Left lung (tissue), 10 donors: ENCODE measurements around the gene NFKB1. TPM values are rescaled to one million over a fixed set of nuclear protein-coding genes. Genes with fewer than 3 reads are reported as not detected.

Experiments used
- ATAC-seq: fragments of 200-7000 bp; cut with Tn5 transposase; one replicate; pipeline ENCODE4 v1.9.1; 2020; ENCODE audit warnings: moderate library complexity
- DNase-seq, 4 donors: peaks; one replicate each; pipeline ENCODE4 v3.0.0-alpha.2; 2013 to 2020
- H3K27ac ChIP-seq, 2 donors: fragments of 200-600 bp; sonication (generic) in 1 of 2; one replicate each; pipeline versions ENCODE4 v1.5.0 to v1.8.0; 2020 to 2021
- H3K27me3 ChIP-seq, 2 donors: fragments of 200-600 bp; sonication (generic) in 1 of 2; one replicate each; pipeline versions ENCODE4 v1.5.0 to v1.8.0; 2020 to 2021
- H3K36me3 ChIP-seq, 2 donors: fragments of 200-600 bp; sonication (generic) in 1 of 2; one replicate each; pipeline versions ENCODE4 v1.5.0 to v1.8.0; 2020 to 2021
- H3K4me1 ChIP-seq, 2 donors: fragments of 200-600 bp; one replicate each; pipeline ENCODE4 v1.8.0; 2021
- H3K4me3 ChIP-seq, 2 donors: fragments of 200-600 bp; sonication (generic) in 1 of 2; one replicate each; pipeline versions ENCODE4 v1.5.0 to v1.8.0; 2020 to 2021; ENCODE audit warnings: mild to moderate bottlenecking in 1 of 2
- H3K9me3 ChIP-seq, 2 donors: fragments of 200-600 bp; sonication (generic) in 1 of 2; one replicate each; pipeline versions ENCODE4 v1.5.0 to v1.8.0; 2020 to 2021
- CTCF ChIP-seq, 2 donors: fragments of 200-600 bp; sonication (generic) in 1 of 2; IDR thresholded peaks; one replicate each; pipeline versions ENCODE4 v1.5.0 to v1.8.0; 2021; ENCODE audit warnings: antibody characterized with exemption in 2 of 2
- intact Hi-C, 2 donors: fragments of 100-400 bp; cut with DNase I; formaldehyde crosslinking; loops; one replicate each; pipeline versions ENCODE4 v1.11.2 to v1.14.2; 2022
- polyA plus RNA-seq, 6 donors: library from polyadenylated mRNA; unstranded; fragments of 120-200 nt; gene quantifications; one replicate each; pipeline ENCODE4 v1.2.1, GENCODE V29; 2013; ENCODE audit not compliant: insufficient read length in 6 of 6
- total RNA-seq, 2 donors: library from RNA; stranded (reverse); fragmentation: NEBNext Ultra II Directional; extraction: Animal tissue kit (Norgen Biotek cat#: 25700); gene quantifications; one replicate each; pipeline ENCODE4 v1.2.1, GENCODE V29; 2021
- donor health status: DM: no; HTN: yes; CAD: no.
- donor health status: DM: no; HTN: no; CAD: no.

NFKB1 gene
- total and polyA plus RNA-seq, 8 donors, result 34.0 to 57.6 (median 39.2) TPM

DNA sequence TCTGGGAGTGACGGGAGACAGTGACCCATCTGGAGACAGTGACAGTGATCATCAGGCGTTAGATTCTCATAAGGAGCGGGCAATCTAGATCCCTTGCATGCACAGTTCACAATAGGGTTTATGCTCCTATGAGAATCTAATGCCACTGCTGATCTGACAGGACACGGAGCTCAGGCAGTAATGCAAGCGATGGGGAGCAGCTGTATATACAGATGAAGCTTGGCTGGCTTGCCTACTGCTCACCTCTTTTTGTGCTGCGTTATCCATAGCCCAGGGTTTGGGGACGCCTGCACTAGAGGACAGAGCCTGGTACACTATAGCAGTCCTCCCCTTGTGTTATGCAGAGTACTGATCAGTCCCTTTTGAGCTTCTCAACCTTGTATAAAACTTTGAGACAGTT is 23.5 kb downstream of the NFKB1 start:
- no peak for DNase-seq
- peaks cover 3 to 88% of the 10 kb centered on the region in 2 donors for H3K4me1 ChIP-seq
- no peak for ATAC-seq

GRCh38 chr4:102525097-102525496 is 23.9 kb downstream of the NFKB1 start:
- Histone ChIP-seq H3K4me3 (no peak overlapping the region), H3K9me3 (no peaks in the 10 kb centered on the region), H3K36me3 (peaks cover 0 to 17% of the 10 kb centered on the region in 2 donors), H3K4me1 (peaks cover 3 to 84% of the 10 kb centered on the region in 2 donors), H3K27me3 (no peaks in the 10 kb centered on the region), H3K27ac (peak overlapping the region in 1 of 2 donors; percentile 60)
- DNase-seq (no peak), ATAC-seq (peak; percentile 65)
- intact Hi-C loops, result no loop called here
- TF ChIP-seq CTCF (IDR thresholded peaks at IDR 0.05), result no peak

More for the DNA sequence above, 23.5 kb downstream of the NFKB1 start:
- intact Hi-C loops, result no loop called here
- H3K36me3 ChIP-seq, result peaks cover 0 to 13% of the 10 kb centered on the region in 2 donors
- no peak overlapping the region for H3K4me3 ChIP-seq
- peak overlapping the region in 1 of 2 donors; percentile 60 for H3K27ac ChIP-seq
- TF ChIP-seq CTCF (IDR thresholded peaks at IDR 0.05), result no peak
- H3K27me3 ChIP-seq, result no peaks in the 10 kb centered on the region
- no peaks in the 10 kb centered on the region for H3K9me3 ChIP-seq

GRCh38 chr4:102525504-102525903 is 24.3 kb downstream of the NFKB1 start:
- H3K27ac ChIP-seq, result peak overlapping the region in 1 of 2 donors; percentile 60
- DNase-seq, result no peak
- H3K36me3 ChIP-seq, result peaks cover 0 to 20% of the 10 kb centered on the region in 2 donors
- peaks cover 3 to 82% of the 10 kb centered on the region in 2 donors for H3K4me1 ChIP-seq
- no peak for ATAC-seq
- no peaks in the 10 kb centered on the region for H3K27me3 ChIP-seq
- TF ChIP-seq CTCF (IDR thresholded peaks at IDR 0.05), result no peak
- intact Hi-C loops, result no loop called here
- no peaks in the 10 kb centered on the region for H3K9me3 ChIP-seq
- no peak overlapping the region for H3K4me3 ChIP-seq

DNA sequence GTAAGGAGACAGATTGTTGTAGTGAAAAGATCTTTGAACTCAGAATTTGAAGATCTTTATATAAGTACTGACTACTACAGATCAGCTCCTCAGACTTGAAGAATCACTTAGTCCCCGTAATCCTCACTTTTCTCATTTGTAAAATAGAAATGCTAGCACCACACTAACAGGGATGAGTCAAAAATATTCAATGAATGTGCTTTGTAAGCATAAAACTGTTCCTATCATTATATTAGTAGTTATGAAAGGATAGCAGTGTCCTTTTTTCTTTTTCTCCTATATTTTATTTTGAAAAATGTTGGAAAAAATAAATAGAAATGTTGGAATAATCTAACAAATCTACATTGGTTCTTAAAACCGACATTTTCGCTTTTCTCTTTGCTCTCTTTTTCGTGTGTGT is 25.4 kb downstream of the NFKB1 start:
- no peak for TF ChIP-seq CTCF (IDR thresholded peaks at IDR 0.05)
- intact Hi-C loops, result no loop called here
- no peaks in the 10 kb centered on the region for H3K27me3 ChIP-seq
- peaks cover 0 to 30% of the 10 kb centered on the region in 2 donors for H3K36me3 ChIP-seq
- H3K4me1 ChIP-seq, result peaks cover 3 to 73% of the 10 kb centered on the region in 2 donors
- no peak for DNase-seq
- no peaks in the 10 kb centered on the region for H3K9me3 ChIP-seq
- H3K4me3 ChIP-seq, result no peak overlapping the region
- no peak for ATAC-seq
- H3K27ac ChIP-seq, result no peak overlapping the region

DNA sequence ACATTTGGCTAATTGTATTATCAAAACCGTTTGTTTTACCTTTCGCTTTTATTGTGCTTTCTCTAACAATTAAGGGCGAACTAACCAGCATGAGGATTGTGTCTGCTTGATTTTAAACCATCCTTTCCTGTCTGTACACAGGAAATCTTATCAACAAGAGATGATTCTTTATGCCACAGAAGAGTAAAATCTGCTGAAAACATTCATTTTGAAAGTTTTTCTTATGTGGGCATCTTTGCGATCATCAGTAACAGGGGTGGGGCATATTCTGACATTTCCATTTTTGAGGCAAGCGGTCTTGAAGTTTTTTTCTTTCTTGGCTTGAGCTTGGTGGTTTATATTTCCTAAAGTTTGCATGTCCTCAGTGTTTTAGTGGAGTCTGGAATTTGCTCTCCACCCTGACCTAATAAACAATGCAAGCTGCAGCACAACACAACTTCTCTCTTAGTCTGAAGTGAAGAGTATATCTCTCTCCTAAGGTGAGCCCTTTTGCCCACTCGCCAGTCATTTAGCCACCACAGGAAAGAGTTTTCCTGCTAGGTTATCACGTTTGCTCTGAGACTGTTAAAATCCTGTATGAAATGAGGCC is 26.6 kb downstream of the NFKB1 start:
- DNase-seq (no peak), ATAC-seq (no peak)
- Histone ChIP-seq H3K36me3 (peaks cover 0 to 32% of the 10 kb centered on the region in 2 donors), H3K27me3 (no peaks in the 10 kb centered on the region), H3K4me3 (no peak overlapping the region), H3K9me3 (no peaks in the 10 kb centered on the region), H3K27ac (peak overlapping the region in 1 of 2 donors; percentile 33), H3K4me1 (peaks cover 3 to 60% of the 10 kb centered on the region in 2 donors)
- TF ChIP-seq CTCF (IDR thresholded peaks at IDR 0.05), result no peak
- intact Hi-C loops, result no loop called here
